ENCODE measurements around the gene COG3.
A peak's percentile ranks its signal among the peaks of the same experiment; 100 is the strongest.

The COG3 gene

GRCh38 chr13:45445053-45445452 is 19.7 kb upstream of the COG3 start:
- DNase-seq: no peak

GRCh38 chr13:45446181-45446580 is 18.6 kb upstream of the COG3 start:
- DNase-seq: no peak

GRCh38 chr13:45447050-45447661 is 17.6 kb upstream of the COG3 start:
- no peak for DNase-seq

- no peak for DNase-seq
Observed at GRCh38 chr13:45448965-45449559, 15.7 kb upstream of the COG3 start.

GRCh38 chr13:45451282-45451681 is 13.5 kb upstream of the COG3 start:
- DNase-seq: no peak

- DNase-seq: no peak
Observed at GRCh38 chr13:45454204-45454603, 10.5 kb upstream of the COG3 start.

GRCh38 chr13:45456196-45456972 is 8.4 kb upstream of the COG3 start:
- no peak for DNase-seq

- DNase-seq: peak in 4 of 51 donors; percentile 1 to 14 (median 6)
Observed at GRCh38 chr13:45464141-45464686, 525 bp upstream of the COG3 start.

- DNase-seq: no peak
Observed at GRCh38 chr13:45466359-45466758, 1.6 kb downstream of the COG3 start.

GRCh38 chr13:45468635-45469034 is 3.9 kb downstream of the COG3 start:
- DNase-seq: no peak

GRCh38 chr13:45472171-45472705 is 7.5 kb downstream of the COG3 start:
- DNase-seq: no peak

- DNase-seq: no peak
Observed at GRCh38 chr13:45473627-45474026, 8.9 kb downstream of the COG3 start.

- no peak for DNase-seq
Observed at GRCh38 chr13:45474584-45475454, 10.1 kb downstream of the COG3 start.

- no peak for DNase-seq
Observed at GRCh38 chr13:45479661-45480060, 14.9 kb downstream of the COG3 start.

- DNase-seq: no peak
Observed at GRCh38 chr13:45481688-45482087, 16.9 kb downstream of the COG3 start.

GRCh38 chr13:45482571-45483173 is 17.9 kb downstream of the COG3 start:
- no peak for DNase-seq

GRCh38 chr13:45487604-45488003 is 22.9 kb downstream of the COG3 start:
- no peak for DNase-seq

GRCh38 chr13:45490068-45490467 is 25.3 kb downstream of the COG3 start:
- no peak for DNase-seq

GRCh38 chr13:45492538-45492937 is 27.8 kb downstream of the COG3 start:
- no peak for DNase-seq

- no peak for DNase-seq
Observed at GRCh38 chr13:45496942-45497341, 32.2 kb downstream of the COG3 start.

All from hypothalamus (tissue), 51 donors.